GM19351 (cell line): Measurements from ENCODE around the gene CACNB2.
"Not testable (repeated sequence)": the region's sequence is repeated elsewhere in the genome, so short reads cannot be mapped to it uniquely, and the experiment has no call there.

Experiments used
- ATAC-seq: cut with Tn5 transposase; IDR thresholded peaks from one replicate; pipeline ENCODE4 v1.9.1; 2021; ENCODE audit warnings: mild to moderate bottlenecking, moderate library complexity; ENCODE audit not compliant: unreplicated experiment

CACNB2 gene

DNA sequence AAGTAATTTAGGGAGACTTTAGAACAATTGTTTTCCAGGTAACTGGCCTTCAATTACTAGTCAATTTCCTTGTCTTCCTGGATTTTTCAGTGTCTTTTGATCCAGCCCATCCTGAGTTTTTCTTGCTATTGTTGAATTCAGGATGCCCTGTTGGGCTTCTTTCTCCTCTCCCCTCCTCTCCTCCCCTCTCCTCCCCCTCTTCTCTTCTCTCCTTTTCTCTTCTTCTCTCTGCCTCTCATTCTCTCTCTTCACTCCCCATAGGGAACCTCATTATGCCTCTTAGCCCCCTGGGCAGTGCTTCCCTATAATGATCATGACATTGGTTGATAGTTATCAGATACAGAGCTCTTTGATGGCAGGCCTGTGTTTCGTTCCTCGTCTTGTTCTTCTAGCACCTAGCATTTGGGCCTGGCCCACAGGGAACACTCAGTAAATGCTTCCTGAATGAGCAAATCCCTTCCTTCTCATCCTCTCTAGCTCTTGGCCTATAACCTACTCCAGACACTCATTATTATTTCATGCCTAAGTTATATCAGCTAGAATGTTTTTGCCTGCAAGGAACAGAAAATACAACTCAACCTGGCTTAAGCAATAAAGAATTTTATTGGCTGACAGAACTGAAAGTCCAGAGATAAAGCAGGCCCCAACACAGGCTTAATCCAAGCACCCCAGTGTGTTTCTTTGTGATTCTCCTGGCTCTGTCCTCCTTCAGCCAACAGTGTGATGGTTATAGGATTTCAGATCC, 56.8 kb downstream of the CACNB2 start:
- ATAC-seq = no peak

DNA sequence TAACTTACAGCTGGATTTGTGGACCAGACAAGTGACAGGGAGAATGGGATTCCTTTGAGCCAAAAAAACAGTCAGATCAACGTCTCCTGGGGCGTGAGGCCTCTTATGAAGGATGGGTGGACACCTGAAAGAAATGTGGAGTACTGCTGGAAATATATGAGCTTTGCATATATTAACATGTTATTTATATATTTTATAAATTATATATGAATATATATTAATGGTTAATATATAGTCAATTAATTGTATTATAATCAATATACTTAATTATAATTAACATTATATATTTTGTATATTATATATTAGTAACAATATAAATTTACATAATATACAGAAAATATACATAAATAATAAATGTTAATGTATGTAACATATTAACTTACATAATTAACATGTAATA, 57.5 kb downstream of the CACNB2 start:
- ATAC-seq = no peak

DNA sequence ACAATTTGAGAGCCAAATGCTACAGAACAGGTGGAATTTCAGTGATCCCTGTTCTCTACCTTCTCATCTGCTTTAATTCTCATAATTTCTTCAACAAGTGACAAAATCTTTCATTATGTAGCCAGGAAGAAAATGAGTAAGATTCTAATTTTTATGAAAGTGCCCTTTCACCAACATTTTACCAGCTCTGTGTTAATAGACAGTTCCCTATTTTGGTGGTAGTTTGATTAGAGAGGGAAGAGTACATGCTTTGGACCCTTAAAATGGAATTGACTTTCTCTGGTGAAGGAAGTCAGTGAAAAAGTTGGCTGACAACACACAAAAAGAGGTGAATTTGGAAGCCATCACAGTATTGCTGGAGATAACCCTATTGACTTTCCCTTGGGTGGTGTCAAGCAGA, 61.7 kb downstream of the CACNB2 start:
- no peak for ATAC-seq

DNA sequence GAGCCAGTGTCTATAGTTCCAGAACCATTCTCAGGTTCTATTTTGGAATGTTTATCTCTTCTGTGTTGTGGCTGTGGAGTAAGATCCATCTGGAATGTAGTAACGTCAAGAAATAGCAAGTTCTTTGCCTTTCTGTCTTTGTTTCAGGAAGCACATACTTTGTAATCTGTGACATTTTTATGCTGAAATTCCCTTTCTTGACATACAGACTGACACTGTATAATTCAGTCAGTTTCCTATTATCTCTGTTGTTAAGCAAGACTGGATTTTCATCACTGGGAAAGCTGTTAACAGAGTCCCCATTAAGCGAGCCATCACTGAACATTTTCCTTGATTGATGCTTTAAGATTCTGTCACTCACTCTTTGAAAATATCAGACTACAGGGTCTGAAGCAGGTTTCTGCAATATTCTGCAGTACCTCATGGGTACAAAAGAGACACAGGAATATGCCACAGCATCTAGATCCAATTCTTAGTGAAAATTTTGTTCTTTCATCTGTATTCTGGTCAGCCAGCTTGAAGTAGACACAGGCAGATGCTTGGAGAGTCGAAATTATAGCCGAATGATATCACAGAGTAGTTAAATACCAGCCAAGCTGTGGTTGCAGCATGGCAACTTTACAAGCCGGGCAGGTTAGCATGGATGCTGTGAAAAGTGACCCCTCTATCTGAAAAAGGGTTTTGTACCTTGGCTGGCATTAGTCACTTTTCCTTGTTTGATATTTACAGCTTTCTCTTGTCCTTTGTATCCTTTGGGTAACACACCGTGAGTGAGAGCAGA, 62.6 kb downstream of the CACNB2 start:
- no peak for ATAC-seq

DNA sequence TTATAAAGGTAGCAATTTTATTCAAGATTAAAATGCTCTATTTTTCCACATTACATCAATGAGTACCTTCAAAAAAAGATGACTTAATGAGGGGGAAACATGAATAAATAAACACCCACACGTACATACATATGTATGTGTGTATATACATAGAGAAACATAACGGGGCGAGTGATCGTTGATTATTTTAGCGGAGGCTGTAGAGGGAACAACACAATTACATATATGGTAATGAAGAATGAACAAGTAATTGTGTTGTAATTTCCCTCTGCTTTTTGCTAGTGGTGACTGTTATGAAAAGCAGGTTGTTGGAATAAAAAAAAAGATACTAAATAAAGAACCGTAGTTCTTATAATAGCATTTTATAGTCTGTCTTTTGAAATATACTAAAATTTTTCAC, 63.2 kb downstream of the CACNB2 start:
- ATAC-seq = no peak

DNA sequence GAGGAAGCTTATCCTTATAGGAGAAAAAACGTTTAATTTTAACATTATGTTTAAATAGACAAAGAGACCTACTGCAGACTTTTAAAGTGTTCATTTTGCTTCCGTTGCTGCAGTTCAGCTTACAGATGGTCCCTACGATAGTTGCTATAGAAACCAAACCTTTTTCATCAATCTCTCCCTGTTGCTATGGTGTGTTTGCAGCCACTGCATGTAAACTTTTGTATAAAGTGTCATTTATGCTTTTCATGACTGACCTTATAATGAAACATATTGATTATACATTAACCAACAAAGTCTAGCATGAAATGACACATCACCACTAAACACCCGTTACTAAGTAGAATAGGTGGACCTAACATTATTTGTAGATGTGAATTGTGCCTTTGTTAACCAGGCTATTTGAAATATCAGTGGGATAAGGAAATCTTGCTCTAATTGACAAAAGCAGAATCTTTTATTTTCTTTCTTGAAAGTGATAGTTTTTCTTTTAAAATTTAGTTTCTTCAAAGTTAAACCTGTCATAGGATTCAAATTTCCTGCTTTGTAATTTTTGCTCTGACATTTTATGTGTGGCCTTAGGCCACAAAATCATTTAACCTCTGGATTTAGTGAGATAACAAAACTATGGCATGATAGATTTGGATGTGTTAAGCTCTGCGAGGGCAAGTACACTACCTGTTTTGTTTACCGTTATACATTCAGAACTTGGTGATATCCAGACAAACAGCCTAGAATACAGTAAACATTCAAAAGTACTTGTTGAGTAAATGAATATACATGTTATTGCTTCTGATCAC, 64.0 kb downstream of the CACNB2 start:
- ATAC-seq = no peak

DNA sequence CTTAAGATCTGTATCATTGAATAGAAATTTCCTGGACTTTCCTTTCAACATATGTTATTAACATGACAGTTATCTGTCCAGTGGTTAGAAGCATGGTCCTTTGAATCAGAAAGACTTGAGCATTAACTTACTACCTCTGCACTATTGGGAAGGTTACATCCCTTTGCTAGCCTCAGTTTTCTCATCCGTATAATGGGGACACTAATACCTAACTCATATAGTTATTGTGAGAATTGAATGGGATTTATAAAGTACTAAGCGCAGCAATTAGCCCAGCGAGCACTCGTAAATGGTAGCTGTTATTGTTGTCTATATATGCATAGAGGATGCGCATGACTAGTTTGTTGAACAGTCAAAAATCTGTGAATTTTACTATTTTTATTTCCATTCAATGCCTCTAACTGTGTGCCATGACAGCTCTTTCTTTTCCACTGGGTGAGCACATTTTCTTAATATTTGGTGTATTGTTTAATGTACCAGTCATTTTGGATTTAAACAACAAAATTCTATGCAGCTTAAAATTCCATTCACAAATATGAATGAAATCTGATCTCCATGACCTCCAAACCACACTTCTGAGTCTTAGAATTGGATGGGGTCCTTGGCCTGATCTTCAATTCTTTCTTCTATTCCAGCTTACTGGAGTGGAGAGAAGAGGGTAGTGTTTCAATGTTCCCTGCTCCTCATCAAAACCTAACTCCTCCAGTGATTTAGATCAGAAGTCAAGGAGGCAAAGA, 65.0 kb downstream of the CACNB2 start:
- no peak for ATAC-seq

DNA sequence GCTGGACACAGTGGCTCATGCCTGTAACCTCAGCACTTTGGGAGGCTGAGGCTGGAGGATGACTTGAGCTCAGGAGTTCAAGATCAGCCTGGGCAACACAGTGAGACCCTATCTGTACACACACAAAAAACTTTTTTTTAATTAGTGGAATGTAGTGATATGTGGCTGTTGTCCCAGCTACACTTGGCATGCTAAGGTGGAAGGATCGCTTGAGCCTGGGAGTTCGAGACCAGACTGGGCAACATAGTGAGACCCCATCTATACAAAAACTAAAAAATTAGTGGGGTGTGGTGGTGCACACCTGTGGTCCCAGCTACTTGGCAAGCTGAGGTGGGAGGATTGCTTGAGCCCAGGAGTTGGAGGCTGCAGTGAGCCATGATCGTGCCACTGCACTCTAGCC, 68.0 kb downstream of the CACNB2 start:
- not testable (repeated sequence) for ATAC-seq

- no peak for ATAC-seq
Observed at GRCh38 chr10:18209241-18209640, 69.0 kb downstream of the CACNB2 start.

GRCh38 chr10:18210711-18211110, 70.5 kb downstream of the CACNB2 start:
- ATAC-seq = no peak

GRCh38 chr10:18211862-18212261, 71.6 kb downstream of the CACNB2 start:
- ATAC-seq = no peak

DNA sequence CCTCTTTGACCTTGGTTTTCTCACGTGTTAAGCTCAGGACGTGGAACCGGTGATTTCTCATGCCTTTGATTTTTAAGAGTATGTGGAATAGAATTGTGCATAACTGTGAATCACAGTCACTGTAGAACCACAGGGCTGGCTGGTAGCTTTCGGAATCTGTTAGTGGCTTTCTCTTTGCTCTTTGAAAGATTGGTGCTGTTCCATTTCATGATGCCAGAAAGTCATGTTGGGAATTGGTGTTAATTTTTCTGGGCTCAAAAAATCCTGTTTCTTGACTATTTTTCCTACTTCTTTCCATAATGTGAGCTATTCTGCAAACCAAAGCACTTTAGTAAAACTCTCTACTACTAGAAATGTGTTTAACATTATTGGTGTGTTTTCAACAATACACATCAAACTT, 73.0 kb downstream of the CACNB2 start:
- no peak for ATAC-seq

GRCh38 chr10:18214691-18215563, 74.7 kb downstream of the CACNB2 start:
- ATAC-seq = peak; percentile 83

- no peak for ATAC-seq
Observed at GRCh38 chr10:18216482-18216881, 76.3 kb downstream of the CACNB2 start.

- ATAC-seq = no peak
Observed at GRCh38 chr10:18217577-18217976, 77.4 kb downstream of the CACNB2 start.

- no peak for ATAC-seq
Observed at GRCh38 chr10:18219146-18219545, 78.9 kb downstream of the CACNB2 start.

DNA sequence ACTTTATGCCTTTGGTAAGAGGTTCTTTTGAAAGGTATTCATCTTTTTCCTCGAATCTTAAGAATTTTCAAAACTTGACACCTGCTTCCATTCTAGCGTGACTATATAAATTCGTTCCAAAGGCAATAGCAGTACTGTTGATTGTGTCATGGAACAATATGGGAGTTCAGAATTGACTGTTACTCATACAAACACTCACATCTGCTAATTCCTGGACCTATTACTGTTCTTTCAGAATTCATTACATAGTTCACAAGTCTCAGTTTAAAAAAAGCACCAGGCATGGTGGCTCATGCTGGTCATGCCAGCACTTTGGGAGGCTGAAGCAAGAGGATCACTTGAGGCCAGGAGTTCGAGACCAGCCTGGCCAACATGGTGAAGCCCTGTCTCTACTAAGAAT, 80.9 kb downstream of the CACNB2 start:
- ATAC-seq = no peak

GRCh38 chr10:18221882-18222281, 81.7 kb downstream of the CACNB2 start:
- no peak for ATAC-seq

DNA sequence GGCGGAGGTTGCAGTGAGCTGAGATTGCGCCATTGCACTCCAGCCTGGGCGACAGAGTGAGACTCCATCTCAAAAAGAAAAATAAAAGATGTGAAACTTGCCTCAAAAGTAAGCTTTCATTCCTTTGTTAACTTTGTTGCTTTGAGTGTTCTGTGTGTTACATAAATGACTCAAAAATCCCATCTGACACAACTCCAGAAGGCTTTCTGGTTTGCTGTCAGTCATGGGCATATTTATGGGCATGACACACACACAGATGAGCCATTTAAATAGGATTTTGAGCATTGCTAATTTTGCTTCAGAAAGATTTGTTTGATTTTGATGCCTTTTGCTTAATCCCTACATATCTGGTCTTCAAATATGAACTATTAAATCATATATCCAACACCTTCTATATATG, 82.6 kb downstream of the CACNB2 start:
- no peak for ATAC-seq

DNA sequence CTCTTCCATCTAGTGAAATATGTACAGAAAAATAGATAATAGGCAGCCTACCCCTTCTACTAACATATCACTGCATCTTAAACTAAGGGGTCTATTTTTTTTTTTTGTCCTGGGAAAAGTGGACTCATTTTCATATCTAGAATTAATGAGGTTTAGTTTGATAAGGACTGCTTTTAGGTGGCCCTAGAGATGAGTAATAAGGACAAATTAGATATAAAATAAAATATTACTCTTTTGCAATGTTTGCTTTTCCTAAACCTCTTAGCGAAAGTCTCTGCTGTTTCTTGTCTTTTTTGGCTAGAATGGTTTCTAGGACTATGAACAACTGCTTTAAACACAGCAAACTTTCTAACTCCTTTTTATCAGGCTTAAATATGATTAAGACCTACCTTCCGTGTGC, 83.7 kb downstream of the CACNB2 start:
- no peak for ATAC-seq
